Suprapubic skin (tissue), 3 donors: ENCODE data around the gene ADCY6.

Experiments
- CTCF ChIP-seq, 2 donors: fragments of 200-600 bp in 1 of 2; fragments of 450-650 bp in 1 of 2; sonication (generic) in 1 of 2; IDR thresholded peaks; one replicate each; pipeline ENCODE4 v1.5.1; 2016 to 2019; ENCODE audit warnings: antibody characterized with exemption in 2 of 2, mild to moderate bottlenecking in 1 of 2, moderate library complexity in 1 of 2
- POLR2A ChIP-seq, 2 donors: fragments of 450-650 bp; IDR thresholded peaks; one replicate each; pipeline ENCODE4 v1.6.1; 2017; ENCODE audit warnings: antibody characterized with exemption in 2 of 2, mild to moderate bottlenecking in 2 of 2, moderate library complexity in 2 of 2

- TF ChIP-seq CTCF (IDR thresholded peaks at IDR 0.05) (no peak), POLR2A (IDR thresholded peaks at IDR 0.05) (no peak)
These were observed 29.3 kb upstream of the ADCY6 start, which contains the start of gene CACNB3 for GRCh38 chr12:48817873-48818830.
